Measurements from ENCODE around the gene PRKAG2.
A peak's percentile ranks its signal among the peaks of the same experiment; 100 is the strongest.
"Not testable (repeated sequence)": the region's sequence is repeated elsewhere in the genome, so short reads cannot be mapped to it uniquely, and the experiment has no call there.

PRKAG2 gene

DNA sequence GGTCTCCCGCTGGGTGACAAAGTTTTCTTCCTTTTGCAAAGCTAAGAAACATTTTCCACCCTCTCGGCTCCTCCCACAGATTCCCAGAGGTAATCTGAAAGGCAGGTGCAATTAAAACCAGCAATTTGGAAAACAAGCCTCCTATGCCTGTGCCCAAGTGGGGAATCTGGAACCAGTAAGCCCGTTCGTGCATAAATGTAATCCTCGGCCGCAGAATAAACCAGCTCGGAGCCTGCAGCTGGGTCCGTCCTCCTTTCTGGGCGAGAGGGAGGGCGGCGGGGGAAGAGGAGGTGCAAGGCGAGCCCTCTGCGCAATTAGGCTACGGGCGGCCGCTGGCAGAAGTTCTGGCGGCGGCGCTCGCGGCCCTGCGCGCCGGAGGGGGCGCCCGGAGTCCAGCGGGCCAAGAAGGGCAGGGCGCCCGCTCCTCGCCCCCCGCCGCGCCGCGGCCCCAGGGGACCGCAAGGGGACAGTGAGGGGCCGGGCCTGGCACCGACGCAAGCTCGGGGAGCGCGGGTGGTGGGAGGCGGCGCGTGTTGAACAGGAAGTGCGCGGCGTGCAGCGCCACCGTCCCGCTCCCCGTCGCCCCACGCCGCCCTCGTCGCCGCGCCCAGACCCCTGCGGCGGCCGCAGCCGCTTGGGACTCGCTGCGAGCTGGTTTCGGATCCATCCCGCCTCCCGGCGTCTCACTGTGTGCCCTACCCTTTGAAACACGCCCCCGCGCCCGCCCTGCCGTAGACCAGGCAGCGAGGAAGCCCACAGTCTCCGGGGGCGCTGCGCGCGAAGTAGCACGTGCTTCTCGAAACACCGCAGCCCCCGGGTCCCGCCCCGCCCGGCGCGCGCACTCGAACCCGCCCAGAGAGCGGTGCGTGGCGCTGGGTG, at the start of gene PRKAG2:
PRKAG2 (minus strand) TSS at position 217 of the 879 bp plus-strand sequence. CDS start 495 bp downstream, outside the sequence.
- DNase-seq (ENCODE audit: low read depth in 2 of 2): peak; percentile 47 to 55

- no peak for DNase-seq (ENCODE audit: low read depth in 2 of 2)
Observed at GRCh38 chr7:151926336-151926712, 49.4 kb upstream of the PRKAG2 start.

DNA sequence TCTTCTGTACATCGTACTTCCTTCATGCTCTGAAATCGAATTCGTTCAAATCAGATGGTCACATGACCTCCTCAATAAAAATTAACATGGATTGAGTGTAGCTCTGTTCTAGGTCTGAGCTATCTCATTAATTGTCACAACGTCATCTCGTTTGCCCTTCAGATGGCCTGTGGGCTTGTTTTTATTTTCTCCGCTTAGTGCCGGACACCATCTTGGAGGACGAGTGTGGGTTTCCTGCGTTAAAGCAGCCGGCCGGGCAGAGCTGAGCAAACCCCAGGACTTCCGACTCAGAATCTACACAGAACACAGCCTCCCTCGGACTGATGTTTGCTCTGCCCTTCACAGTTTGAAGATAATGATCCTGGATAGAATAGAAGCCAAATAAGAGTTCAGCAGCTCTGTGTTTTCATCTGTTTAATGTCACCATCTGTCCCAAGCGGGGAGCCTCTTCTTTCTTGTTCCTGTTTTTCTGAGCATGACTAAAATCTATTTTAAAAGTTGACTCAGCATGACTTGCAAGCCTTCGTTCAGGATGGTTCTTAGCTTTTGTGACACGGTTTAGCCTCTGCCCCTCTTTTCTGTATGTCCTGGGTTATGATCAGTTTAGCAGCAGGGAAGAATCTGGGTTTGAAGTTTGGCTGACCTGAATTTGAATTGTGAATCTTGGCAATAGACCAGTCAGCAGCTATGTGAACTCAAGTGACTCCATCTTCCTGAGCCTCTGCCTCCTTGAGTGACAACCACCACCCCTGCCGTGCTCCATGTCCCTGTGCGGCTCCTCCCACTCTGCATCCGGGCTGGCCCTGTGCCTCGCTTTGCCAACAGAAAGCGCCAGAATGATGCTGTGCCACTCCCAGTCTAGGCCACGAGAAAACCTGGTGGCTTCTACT, 48.8 kb upstream of the PRKAG2 start:
- no peak for DNase-seq (ENCODE audit: low read depth in 2 of 2)

- no peak for DNase-seq (ENCODE audit: low read depth in 2 of 2)
Observed at GRCh38 chr7:151924508-151924907, 47.6 kb upstream of the PRKAG2 start.

- no peak for DNase-seq (ENCODE audit: low read depth in 2 of 2)
Observed at GRCh38 chr7:151924001-151924400, 47.1 kb upstream of the PRKAG2 start.

DNA sequence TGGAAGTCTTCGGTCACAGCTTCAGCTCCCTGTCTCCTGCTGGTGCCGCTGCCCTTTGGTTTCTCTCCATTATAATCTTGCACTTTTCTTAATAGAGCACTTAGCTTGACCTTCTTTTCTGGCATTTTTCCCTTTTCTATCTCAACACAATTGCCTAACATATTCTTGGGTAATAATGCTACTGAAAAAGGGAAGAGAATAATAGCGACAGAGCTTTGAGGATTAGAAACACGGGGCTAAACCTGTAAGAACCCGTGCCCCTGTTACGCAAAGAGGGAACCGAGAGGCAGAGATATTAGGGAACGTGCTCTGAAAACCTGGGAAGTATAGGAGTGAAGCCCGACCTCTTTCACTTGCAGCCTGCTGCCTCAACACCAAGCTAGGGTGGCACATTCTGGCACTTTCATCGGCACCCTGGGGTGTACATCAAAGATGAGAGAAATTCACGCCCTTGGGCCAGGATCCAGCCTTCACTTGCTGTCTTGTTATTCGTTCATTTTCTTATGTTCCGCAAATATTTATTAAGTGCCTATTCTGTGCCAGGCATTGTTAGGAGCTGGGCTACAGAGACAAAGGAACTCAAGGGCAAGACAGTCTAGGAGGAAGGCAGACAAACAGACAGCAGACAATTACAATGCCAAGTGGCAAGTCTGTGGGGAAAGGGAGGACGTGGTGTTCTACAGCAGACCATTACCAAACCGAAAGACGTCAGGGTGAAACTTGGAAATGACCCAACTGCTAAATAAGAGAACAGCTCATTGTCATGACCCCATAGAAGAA, 46.4 kb upstream of the PRKAG2 start:
- DNase-seq (ENCODE audit: low read depth in 2 of 2): no peak

- DNase-seq (ENCODE audit: low read depth in 2 of 2): no peak
Observed at GRCh38 chr7:151921451-151921850, 44.5 kb upstream of the PRKAG2 start.

- no peak for DNase-seq (ENCODE audit: low read depth in 2 of 2)
Observed at GRCh38 chr7:151920488-151920887, 43.6 kb upstream of the PRKAG2 start.

DNA sequence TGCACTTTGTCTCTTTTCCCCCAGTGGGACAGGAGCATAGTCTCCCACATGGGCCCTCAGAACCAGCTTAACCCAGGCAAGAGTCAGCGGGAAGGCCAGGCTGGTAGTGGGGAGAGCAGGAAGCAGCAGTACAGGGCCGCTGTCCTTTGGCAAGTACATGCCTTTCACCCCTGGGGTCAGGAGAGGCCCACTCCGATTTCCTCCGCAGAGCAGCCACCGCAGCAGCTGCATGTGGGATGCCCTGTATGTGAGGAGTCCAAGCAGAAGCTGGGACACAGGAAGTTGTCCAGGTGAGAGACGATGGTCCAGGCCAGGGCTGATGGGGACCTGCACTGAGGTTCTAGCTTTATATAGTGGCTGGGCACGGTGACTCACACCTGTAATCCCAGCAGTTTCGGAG, 42.7 kb upstream of the PRKAG2 start:
- no peak for DNase-seq (ENCODE audit: low read depth in 2 of 2)

- no peak for DNase-seq (ENCODE audit: low read depth in 2 of 2)
Observed at GRCh38 chr7:151918510-151918843, 41.6 kb upstream of the PRKAG2 start.

- no peak for DNase-seq (ENCODE audit: low read depth in 2 of 2)
Observed at GRCh38 chr7:151917791-151918509, 41.0 kb upstream of the PRKAG2 start.

DNA sequence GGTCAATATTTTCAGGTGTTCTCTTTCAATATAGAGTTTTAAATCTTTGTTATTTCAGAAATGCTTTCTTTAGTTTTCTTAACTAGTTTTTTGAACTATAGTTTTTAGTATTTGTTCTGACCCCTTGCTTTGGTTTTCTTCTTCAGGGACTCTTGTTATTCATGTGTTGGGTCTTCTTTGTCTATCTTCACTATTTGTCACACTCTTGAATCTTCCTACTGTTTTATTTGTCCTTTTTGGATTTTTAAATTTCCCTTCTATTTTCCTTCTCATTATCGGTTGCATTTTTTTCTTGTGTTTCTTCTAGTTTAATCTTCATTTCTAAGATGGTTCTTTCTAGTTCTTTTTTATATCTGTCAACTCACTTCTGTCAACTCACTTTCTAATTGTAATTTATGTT, 37.1 kb upstream of the PRKAG2 start:
- DNase-seq (ENCODE audit: low read depth in 2 of 2): no peak

- DNase-seq (ENCODE audit: low read depth in 2 of 2): not testable (repeated sequence)
Observed at GRCh38 chr7:151910655-151911054, 33.7 kb upstream of the PRKAG2 start.

DNA sequence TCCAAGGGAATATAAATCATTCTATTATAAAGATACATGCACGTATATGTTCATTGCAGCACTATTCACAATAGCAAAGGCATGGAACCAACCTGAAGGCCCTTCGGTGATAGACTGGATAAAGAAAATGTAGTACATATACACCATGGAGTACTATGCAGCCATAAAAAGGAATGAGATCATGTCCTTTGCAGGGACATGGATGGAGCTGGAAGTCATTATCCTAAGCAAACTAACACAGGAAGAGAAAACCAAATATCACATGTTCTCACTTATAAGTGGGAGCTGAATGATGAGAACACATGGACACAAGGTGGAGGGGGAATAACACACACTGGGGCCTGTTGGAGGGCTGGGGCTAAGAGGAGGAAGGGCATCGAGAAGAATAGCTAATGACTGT, 30.2 kb upstream of the PRKAG2 start:
- DNase-seq (ENCODE audit: low read depth in 2 of 2): not testable (repeated sequence)

DNA sequence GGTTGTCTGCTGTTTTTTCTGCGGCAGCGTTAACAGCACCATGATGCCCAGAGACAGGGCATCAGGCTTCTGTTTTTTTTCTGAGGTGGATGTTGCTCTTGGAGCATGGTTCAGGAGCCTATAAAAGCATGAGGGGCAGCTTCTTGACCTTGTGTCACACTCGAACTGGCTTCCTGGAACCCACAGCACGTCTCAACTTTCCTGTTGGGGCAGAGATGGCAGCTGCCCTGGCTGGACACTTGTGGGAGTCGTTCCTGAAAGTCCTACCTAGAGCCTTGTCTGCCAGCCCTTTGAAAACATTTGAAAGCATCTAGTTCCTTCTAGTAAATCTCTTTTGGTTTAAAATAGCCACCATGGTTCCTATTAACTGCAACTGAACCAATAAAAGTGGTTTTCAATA, 28.9 kb upstream of the PRKAG2 start:
- no peak for DNase-seq (ENCODE audit: low read depth in 2 of 2)

DNA sequence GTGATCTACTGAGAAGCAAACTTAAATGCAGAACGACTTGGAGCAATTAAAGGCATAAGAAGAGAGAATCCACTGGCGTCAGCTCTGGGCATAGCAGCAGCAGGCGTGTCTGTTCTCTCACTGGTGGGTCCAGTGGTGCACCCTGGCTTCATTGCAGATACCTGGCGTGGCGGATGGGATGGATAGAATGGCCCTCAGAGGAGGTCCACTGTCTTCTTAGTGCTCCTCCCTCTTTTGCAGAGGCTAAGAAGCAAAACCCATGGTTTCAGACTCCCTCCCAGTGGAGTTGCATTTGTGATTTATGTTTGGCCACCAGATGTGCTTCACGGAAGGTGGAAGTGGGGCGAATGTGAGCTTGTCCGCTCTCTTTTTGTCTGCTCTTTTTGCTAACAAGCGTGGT, 28.4 kb upstream of the PRKAG2 start:
- no peak for DNase-seq (ENCODE audit: low read depth in 2 of 2)

DNA sequence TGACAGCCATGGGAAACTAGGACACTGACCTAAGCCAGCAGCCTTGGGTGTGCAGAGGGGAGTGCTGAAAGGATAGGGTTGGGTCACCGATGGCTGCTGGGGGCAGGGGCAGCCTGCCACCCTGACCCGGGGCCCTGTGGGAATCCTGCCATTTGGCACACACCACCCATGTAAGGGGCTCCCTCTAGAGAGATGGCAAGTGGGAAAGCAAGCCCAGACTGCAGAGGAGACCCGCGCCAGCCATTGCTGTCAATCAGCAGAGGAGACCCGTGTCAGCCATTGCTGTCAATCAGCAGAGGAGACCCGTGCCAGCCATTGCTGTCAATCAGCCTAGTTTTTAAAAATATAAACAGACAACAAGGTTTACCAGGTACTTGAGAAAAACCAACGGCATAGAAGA, 27.4 kb upstream of the PRKAG2 start:
- DNase-seq (ENCODE audit: low read depth in 2 of 2): no peak

- DNase-seq (ENCODE audit: low read depth in 2 of 2): no peak
Observed at GRCh38 chr7:151903249-151904032, 26.5 kb upstream of the PRKAG2 start.

GRCh38 chr7:151902311-151902710, 25.4 kb upstream of the PRKAG2 start:
- DNase-seq (ENCODE audit: low read depth in 2 of 2): no peak

DNA sequence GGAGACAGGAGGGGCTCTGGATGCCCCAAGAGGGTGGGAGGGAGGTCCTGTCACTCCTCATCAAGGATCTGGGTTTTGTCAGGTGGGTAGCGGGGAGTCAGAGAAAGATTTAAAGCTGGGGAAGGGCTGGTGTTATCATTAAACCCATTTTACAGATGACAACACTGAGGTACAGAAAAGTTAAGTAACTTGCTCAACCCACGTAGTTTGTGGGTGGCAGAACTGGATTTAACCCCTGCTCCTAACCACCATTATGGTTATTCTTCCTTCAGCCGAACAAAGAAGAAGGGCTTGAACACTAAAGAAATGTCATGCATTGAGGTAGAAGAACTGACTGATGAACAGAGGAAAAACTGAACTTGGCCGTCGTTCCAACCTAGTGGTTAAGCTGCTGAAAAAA, 24.9 kb upstream of the PRKAG2 start:
- DNase-seq (ENCODE audit: low read depth in 2 of 2): no peak
